C4-2B (cell line): ENCODE results near the gene FER1L5.

Source experiments
- H3K27ac ChIP-seq: fragments of 450-650 bp; 2 replicates; pipeline ENCODE4 v1.5.1; 2017
- CTCF ChIP-seq: fragments of 450-650 bp; conservative IDR thresholded peaks from 2 replicates; pipeline ENCODE4 v1.5.1; 2017; ENCODE audit warnings: mild to moderate bottlenecking
- ZFX ChIP-seq: fragments of 450-650 bp; IDR thresholded peaks from 2 replicates; pipeline ENCODE4 v1.6.1; 2017

Gene FER1L5

DNA sequence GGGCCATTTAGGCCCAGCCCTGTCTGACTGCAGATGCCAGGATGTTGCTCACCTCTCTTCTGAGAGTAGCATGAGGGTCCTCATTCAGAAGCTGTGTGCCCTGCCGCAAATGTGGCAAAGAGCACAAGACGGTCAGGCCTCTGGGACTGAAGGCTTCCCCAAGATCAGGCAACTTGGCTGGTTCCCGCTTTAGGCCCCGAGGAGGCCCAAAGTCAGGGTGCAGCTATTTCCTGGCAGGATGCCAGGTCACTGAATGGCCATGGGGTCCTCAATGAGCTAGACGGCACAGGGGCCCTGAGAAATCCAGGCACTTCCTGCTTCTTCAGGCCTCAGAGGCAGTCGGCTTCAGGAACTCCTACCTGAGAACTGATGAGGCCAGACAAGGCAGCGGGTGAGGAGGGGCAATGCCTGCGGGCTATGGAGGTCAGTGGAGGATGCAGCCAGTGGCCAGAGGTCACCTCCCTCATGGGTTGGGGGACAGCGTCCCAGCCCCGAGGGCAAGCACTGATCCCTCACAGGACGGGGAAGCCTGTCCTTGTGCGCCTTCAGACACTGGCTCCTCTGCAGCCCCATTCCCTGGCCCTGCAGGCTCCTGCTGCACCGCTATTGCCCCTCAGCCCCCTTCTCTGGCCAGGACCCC is 52.4 kb downstream of the FER1L5 start:
- TF ChIP-seq ZFX (no peak), CTCF (no peak)

DNA sequence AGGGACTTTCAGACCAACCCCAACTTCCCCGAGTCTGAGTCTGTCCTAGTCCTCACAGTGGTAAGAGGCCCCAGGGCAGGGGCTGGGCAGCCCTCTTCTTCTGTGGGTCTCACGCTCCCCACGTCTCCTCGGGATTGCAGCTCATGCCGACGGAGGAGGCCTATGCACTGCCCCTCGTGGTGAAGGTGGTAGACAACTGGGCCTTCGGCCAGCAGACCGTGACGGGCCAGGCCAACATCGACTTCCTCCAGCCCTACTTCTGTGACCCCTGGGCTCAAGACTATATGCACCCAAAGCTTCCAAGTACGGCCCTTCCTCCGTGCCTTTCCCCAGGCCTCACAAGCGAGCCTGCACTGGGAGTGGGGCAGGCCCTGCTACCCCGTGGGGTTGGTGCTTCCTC is 53.0 kb downstream of the FER1L5 start:
- no peak for TF ChIP-seq ZFX
- no peak for TF ChIP-seq CTCF

More for the DNA sequence above, 52.4 kb downstream of the FER1L5 start:
- H3K27ac ChIP-seq = no peak overlapping the region

DNA sequence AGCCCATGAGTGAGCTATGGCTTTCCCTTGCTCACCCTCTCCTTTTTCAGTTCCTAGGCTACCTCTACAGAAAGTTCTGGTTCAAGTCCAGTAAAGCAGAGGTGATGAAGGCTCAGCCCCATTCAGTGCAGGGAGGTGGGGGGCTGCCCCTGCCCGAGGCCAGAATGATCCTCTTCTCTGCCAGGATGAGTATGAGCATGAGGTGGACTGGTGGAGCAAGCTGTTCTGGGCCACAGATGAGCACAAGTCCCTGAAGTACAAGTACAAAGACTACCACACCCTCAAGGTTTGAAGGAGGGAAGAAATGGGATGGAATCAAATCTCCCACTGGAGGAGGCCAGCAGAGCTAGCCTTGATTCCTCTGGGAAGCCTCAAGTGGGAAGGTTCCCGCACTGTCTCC is 54.9 kb downstream of the FER1L5 start:
- no peak overlapping the region for H3K27ac ChIP-seq
- TF ChIP-seq CTCF (no peak), ZFX (no peak)

More for the DNA sequence above, 53.0 kb downstream of the FER1L5 start:
- no peak overlapping the region for H3K27ac ChIP-seq

- no peak for TF ChIP-seq CTCF
- TF ChIP-seq ZFX = no peak
- H3K27ac ChIP-seq = no peak overlapping the region
These were observed 55.8 kb downstream of the FER1L5 start for GRCh38 chr2:96698221-96698861.

DNA sequence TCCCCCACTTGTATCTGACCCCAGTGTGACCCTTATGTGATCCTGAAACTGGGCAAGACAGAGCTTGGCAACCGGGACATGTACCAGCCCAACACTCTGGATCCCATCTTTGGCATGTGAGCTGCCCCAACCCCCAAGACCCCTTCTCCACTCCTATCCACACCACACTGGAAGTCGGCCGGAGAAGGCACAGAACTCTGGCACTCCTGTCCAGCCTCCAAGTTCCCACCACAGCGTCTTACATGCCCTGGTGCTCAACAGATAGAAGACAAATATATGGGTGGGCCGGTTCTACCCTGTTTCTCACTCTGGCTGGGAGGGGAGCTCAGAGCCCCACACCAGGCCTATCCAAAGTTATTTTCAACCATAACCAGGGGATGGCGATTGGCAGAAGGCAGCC is 56.5 kb downstream of the FER1L5 start:
- no peak overlapping the region for H3K27ac ChIP-seq
- TF ChIP-seq CTCF = no peak
- no peak for TF ChIP-seq ZFX

DNA sequence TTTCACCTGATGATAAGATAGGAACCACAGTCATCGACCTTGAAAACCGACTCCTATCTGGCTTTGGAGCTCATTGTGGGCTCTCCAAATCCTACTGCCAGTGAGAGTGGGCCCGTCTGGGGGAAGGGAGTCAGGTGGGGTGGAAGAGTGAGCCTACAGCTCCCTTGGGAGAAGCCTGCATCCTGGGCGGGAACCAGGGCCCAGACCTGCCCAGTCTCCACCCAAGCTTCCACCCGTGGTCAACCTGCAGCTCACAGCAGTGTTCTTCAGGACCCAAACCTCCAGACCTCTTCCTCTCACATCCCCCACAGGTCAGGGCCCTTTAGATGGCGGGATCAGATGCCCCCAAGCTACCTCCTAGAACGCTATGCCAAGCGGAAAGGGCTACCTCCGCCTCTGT is 57.1 kb downstream of the FER1L5 start:
- H3K27ac ChIP-seq = no peak overlapping the region
- TF ChIP-seq CTCF (no peak), ZFX (no peak)

DNA sequence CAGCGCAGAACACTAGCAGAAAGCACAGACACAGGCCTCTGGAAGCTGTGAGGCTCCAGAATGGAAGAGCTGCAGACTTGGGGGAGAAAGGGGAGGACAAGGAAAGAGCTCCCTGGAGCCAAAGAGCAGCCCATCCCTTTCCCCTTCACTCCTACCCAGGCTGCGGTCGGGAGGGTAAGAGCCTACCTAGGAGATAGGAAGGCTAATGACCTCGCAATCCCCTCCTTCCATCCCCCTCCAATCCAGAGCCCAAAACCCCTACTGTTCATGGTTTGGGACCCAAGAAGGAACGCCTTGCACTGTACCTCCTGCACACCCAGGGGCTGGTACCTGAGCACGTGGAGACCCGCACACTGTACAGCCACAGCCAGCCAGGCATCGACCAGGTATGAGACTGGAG is 57.5 kb downstream of the FER1L5 start:
- TF ChIP-seq CTCF = no peak
- TF ChIP-seq ZFX = no peak
- H3K27ac ChIP-seq = no peak overlapping the region
